GM19043 (cell line): ENCODE measurements around the gene CLCN2.
A peak's percentile ranks its signal among the peaks of the same experiment; 100 is the strongest.
"Not testable (repeated sequence)": the region's sequence is repeated elsewhere in the genome, so short reads cannot be mapped to it uniquely, and the experiment has no call there.

ENCODE experiments used
- ATAC-seq: cut with Tn5 transposase; IDR thresholded peaks from one replicate; pipeline ENCODE4 v1.9.1; 2021; ENCODE audit warnings: low read depth; ENCODE audit not compliant: unreplicated experiment

Gene CLCN2

GRCh38 chr3:184347321-184348056, 13.9 kb downstream of the CLCN2 start:
- ATAC-seq, result no peak

GRCh38 chr3:184346480-184347190, 14.8 kb downstream of the CLCN2 start:
- no peak for ATAC-seq

GRCh38 chr3:184345317-184346144, 15.9 kb downstream of the CLCN2 start:
- no peak for ATAC-seq

GRCh38 chr3:184344579-184345316, 16.7 kb downstream of the CLCN2 start:
- no peak for ATAC-seq

GRCh38 chr3:184343200-184343876, 18.1 kb downstream of the CLCN2 start:
- no peak for ATAC-seq

- ATAC-seq, result no peak
These were observed 19.5 kb downstream of the CLCN2 start for GRCh38 chr3:184341925-184342324.

GRCh38 chr3:184339451-184340135, 21.8 kb downstream of the CLCN2 start:
- ATAC-seq, result not testable (repeated sequence)

- no peak for ATAC-seq
These were observed 22.4 kb downstream of the CLCN2 start for GRCh38 chr3:184339001-184339400.

- ATAC-seq, result no peak
These were observed 22.9 kb downstream of the CLCN2 start for GRCh38 chr3:184338511-184338945.

GRCh38 chr3:184337981-184338380, 23.4 kb downstream of the CLCN2 start:
- no peak for ATAC-seq

- no peak for ATAC-seq
These were observed 24.0 kb downstream of the CLCN2 start, which contains the start of gene FAM131A for GRCh38 chr3:184337399-184337714. FAM131A (plus strand) TSS chr3:184337600; CDS start chr3:184337631, 31 bp downstream.

GRCh38 chr3:184336547-184337398, 24.6 kb downstream of the CLCN2 start:
- ATAC-seq, result no peak

GRCh38 chr3:184335661-184336546, 25.5 kb downstream of the CLCN2 start:
- peak; percentile 78 for ATAC-seq

GRCh38 chr3:184335291-184335660, 26.1 kb downstream of the CLCN2 start:
- no peak for ATAC-seq

GRCh38 chr3:184334470-184335158, 26.8 kb downstream of the CLCN2 start:
- no peak for ATAC-seq

- ATAC-seq, result no peak
These were observed 27.7 kb downstream of the CLCN2 start for GRCh38 chr3:184333700-184334099.

GRCh38 chr3:184333190-184333589, 28.2 kb downstream of the CLCN2 start:
- no peak for ATAC-seq
